Peyer's patch (tissue), 4 donors: ENCODE results near the gene LBX2.

Source experiments
- CTCF ChIP-seq, 6 experiments: fragments of 450-650 bp in 4 of 6; fragments of 200-600 bp in 2 of 6; sonication (generic) in 1 of 6; IDR thresholded peaks; one replicate each; pipeline ENCODE4 v1.5.1; 2017 to 2019; ENCODE audit warnings: antibody characterized with exemption in 6 of 6, mild to moderate bottlenecking in 3 of 6, moderate library complexity in 1 of 6
- POLR2A ChIP-seq, 2 donors: fragments of 450-650 bp; IDR thresholded peaks; one replicate each; pipeline ENCODE4 v1.5.1; 2017; ENCODE audit warnings: antibody characterized with exemption in 2 of 2, mild to moderate bottlenecking in 2 of 2, moderate library complexity in 2 of 2

- TF ChIP-seq POLR2A (IDR thresholded peaks at IDR 0.05) (peak; percentile 52 to 84), CTCF (IDR thresholded peaks at IDR 0.05) (peak in 1 of 6 experiments; percentile 11)
Measured at GRCh38 chr2:74457549-74458131, 41.8 kb downstream of the LBX2 start.
